Transverse colon (tissue), 4 donors: Measurements from ENCODE around the gene ATL3.

Source experiments
- CTCF ChIP-seq, 5 experiments: fragments of 200-600 bp in 3 of 5; fragments of 450-650 bp in 2 of 5; sonication (generic) in 3 of 5; IDR thresholded peaks; 1 replicate in 2 of 5; 2 replicates in 3 of 5; pipeline ENCODE4 v1.5.1; 2016 to 2017; ENCODE audit warnings: antibody characterized with exemption in 5 of 5, inconsistent platforms in 3 of 5, mild to moderate bottlenecking in 2 of 5, moderate library complexity in 1 of 5
- POLR2AphosphoS5 ChIP-seq, 3 donors: sonication (generic); formaldehyde crosslinking; IDR thresholded peaks; one replicate each; pipeline ENCODE4 v1.6.1; 2016; ENCODE audit warnings: antibody characterized with exemption in 3 of 3

DNA sequence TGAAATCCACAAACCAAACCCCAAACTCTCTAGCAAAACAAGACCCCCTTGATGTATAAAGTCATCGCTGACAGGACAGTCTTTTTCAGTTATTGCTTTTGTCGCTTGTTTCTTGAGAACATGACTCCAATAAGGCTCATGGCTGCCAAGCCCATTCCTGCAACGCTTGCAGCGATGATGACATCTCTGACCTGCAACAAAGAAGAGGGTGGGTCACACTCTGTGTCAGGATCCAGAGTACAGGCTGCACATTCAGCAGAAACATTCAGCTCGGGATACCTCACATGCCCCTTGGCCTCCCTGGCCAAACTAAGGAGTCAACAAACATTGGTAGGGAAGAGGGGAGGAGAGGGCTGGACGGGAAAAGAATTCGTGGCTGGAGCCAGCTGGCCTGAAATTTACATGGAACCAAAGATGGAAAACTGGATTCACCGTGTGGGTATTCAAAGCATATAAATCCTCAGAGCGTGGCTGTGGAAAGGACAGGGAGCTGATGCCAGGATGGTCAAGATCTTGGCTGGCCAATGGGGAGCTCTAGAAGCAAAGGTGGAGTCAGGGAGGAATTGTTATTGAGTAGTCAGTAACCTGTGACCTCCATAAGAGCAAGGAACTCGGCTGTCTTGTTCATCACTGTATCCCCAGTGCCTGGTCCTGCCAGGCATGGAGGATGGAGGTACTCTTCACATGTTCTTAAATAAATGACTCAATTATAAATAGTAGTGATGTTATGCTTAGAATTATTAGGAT, 96.1 kb downstream of the ATL3 start:
- TF ChIP-seq CTCF (IDR thresholded peaks at IDR 0.05) (no peak), POLR2AphosphoS5 (IDR thresholded peaks at IDR 0.05) (no peak)
